ENCODE results near the gene RNF150.

DNA sequence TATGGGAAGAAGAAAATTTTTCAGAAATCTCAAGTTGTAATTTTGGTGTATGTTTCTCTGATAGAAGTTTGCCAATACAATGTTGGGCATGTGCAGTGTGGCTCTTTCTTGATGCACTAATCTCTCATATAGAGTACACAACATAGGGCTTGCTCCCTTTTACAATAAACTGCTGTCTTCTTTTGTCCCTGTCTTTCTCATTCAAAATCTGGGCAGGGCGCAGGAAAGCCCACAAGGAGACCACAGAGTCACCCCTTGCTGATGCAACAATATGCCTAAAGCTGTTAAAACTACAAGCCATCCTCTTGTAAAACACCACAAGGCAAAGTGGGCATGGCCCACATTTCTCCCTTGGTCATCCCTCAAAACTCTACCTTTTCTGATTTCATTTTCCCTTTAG, 313.7 kb downstream of the RNF150 start:
- TF ChIP-seq, protein P1, sequence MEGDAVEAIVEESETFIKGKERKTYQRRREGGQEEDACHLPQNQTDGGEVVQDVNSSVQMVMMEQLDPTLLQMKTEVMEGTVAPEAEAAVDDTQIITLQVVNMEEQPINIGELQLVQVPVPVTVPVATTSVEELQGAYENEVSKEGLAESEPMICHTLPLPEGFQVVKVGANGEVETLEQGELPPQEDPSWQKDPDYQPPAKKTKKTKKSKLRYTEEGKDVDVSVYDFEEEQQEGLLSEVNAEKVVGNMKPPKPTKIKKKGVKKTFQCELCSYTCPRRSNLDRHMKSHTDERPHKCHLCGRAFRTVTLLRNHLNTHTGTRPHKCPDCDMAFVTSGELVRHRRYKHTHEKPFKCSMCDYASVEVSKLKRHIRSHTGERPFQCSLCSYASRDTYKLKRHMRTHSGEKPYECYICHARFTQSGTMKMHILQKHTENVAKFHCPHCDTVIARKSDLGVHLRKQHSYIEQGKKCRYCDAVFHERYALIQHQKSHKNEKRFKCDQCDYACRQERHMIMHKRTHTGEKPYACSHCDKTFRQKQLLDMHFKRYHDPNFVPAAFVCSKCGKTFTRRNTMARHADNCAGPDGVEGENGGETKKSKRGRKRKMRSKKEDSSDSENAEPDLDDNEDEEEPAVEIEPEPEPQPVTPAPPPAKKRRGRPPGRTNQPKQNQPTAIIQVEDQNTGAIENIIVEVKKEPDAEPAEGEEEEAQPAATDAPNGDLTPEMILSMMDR (IDR thresholded peaks at IDR 0.05) = no peak
- TF ChIP-seq POLR2A (IDR thresholded peaks at IDR 0.05) = no peak

Data from tibial nerve (tissue), 3 donors.